GM19025 (cell line): ENCODE results near the gene RBFOX2.
"Not testable (repeated sequence)": the region's sequence is repeated elsewhere in the genome, so short reads cannot be mapped to it uniquely, and the experiment has no call there.

ENCODE experiments used
- ATAC-seq: cut with Tn5 transposase; IDR thresholded peaks from one replicate; pipeline ENCODE4 v1.9.1; 2021; ENCODE audit warnings: mild to moderate bottlenecking, low read depth, moderate library complexity; ENCODE audit not compliant: unreplicated experiment

The RBFOX2 gene

DNA sequence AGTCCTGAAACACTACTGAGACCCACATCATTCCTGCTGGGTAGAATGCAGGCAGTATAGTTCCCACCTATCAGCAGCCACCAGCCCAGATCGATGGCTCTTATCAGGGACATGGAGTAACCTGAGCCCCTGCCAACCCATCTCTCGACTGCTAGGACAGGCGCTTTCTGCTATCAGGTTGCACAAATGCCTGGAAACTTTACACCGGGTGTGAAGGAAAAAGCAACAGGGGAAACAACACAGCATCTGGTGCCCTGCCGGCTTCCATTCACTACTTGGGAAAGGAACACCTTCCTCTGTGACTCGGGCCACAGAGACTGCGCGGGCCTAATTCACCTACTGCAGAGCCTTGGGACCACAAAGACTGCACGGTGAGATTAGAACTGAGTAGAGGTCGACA, 18.5 kb downstream of the RBFOX2 start:
- ATAC-seq, result no peak

- no peak for ATAC-seq
Measured at GRCh38 chr22:36009085-36009484, 19.5 kb downstream of the RBFOX2 start.

GRCh38 chr22:36008565-36008964, 20.1 kb downstream of the RBFOX2 start:
- no peak for ATAC-seq

- ATAC-seq, result no peak
Measured at GRCh38 chr22:36008131-36008530, 20.5 kb downstream of the RBFOX2 start.

- ATAC-seq, result no peak
Measured at GRCh38 chr22:36003972-36004674, 24.5 kb downstream of the RBFOX2 start.

GRCh38 chr22:36002718-36003260, 25.8 kb downstream of the RBFOX2 start:
- no peak for ATAC-seq

DNA sequence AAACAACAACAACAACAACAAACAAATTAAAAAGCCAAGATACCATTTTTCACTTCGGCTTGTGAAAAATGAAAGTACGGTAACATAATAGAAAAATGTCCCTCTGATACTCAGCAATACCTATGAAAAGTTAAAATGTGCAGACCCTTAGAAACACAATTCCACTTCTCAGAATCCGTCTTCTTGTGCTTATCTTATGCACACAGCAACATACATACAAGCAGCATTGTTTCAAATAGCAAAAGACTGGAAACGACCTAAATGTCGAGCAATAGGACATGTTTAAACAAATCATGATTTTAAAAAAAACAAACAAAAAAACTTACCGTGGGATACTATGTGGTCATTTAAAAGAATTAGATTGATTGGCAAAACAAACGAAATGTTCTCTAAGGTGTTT, 26.5 kb downstream of the RBFOX2 start:
- ATAC-seq, result no peak

DNA sequence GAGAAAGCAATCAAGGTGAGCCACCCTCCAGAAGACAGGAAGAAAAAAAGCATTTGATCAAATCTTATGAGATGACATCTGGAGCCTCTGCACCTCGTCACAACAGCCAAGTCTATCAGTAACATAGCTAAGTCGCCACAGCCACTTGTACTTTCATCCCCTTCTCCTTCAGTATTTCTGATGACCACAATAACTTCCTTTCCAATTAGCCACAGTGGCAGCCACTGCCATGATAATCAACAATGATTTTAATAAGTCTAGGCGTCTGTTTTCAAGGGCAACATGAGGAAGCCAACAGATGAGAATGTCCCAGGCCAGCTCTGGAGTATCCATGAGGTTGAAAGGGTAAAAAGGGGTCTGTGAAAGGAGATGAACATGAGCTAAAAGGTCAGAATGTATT, 29.9 kb downstream of the RBFOX2 start:
- ATAC-seq, result no peak

DNA sequence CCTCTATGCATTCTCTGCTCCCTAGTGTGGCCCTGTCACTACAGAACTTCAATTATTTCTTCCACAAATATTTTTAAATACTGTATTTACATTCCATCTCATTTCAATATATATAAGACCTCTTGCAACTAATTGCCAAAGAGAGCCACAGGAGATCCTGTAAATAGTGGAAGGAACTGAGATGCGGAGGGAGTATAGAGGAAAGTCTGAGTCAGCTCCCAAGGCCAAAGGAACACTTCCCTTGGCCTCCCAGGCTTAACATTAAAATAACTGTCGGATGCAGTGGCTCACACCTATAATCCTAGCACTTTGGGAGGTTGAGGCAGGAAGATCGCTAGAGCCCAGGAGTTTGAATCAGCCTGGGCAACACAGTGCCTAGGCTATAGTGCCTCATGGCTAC, 31.2 kb downstream of the RBFOX2 start:
- no peak for ATAC-seq

GRCh38 chr22:35996596-35996995, 32.0 kb downstream of the RBFOX2 start:
- no peak for ATAC-seq

GRCh38 chr22:35995772-35996171, 32.9 kb downstream of the RBFOX2 start:
- ATAC-seq, result no peak

- ATAC-seq, result no peak
Measured at GRCh38 chr22:35995348-35995747, 33.3 kb downstream of the RBFOX2 start.

GRCh38 chr22:35993727-35994126, 34.9 kb downstream of the RBFOX2 start:
- not testable (repeated sequence) for ATAC-seq

DNA sequence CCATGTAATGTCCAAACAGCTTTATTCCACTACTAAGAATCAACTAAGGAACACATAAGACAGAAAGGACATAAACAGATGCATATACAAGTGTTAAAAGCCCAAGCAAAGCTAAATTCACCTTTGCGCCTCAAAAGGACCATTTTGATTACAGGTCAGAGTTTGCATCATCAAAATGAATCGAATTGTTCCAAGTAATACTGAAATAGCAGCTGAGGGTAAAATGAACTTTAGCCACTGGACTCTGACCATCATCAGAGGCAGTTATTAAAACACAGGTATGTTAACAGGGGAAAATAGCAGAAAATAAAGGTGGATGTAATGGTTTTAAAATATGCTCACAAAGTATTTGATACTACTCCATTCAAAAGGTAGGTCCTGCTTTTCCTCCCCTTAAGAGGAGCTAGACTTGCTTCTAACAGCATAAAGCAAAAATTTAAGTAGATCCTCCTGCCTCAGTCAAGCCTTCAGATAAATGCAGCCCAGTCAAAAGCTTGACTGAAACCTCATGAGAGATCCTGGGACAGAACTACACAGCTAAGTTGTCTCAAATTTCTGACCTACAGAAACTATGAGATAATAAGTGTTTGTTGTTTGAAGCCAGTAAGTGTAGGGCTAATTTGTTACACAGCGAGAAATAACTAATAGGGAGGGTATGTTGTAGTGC, 35.4 kb downstream of the RBFOX2 start:
- ATAC-seq, result no peak

DNA sequence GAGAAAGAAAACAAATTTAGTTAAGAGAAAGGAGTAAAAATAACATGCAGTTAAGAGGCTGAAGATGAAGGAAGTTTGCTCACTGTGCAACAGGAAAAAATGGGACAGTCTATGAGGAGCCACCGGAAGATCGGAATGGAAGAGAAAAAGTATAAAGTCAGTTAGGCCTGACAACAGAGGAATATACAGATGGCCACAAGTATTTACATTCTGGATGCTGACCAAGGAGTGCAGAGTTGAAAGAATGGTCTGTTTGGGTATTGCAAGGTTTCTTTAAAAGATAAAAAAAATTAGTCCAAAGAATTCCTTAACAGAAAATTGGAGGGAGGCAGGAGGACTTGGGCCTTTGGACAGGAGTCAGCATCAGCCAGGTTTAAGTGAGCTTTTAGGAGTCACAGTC, 37.5 kb downstream of the RBFOX2 start:
- no peak for ATAC-seq

GRCh38 chr22:35988030-35988429, 40.6 kb downstream of the RBFOX2 start:
- no peak for ATAC-seq

GRCh38 chr22:35987487-35987886, 41.1 kb downstream of the RBFOX2 start:
- no peak for ATAC-seq

DNA sequence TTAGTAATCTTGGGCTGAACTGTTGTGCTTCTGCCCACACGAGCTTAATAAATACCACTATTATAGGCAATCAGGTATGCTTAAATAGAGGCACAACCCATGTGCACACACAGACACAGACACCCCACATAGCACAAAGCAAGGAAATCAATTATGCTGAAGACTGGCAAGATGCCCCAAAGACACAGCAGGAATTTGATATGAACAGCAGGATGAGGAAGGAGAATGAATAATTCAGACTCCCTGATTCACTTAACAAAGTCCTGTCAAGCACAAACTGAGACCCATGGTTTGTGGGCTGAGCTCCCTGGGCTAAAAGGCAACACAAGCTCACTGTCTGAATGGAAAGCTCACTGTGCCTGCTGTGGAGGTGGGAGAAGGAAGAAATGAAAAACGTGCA, 42.5 kb downstream of the RBFOX2 start:
- no peak for ATAC-seq

DNA sequence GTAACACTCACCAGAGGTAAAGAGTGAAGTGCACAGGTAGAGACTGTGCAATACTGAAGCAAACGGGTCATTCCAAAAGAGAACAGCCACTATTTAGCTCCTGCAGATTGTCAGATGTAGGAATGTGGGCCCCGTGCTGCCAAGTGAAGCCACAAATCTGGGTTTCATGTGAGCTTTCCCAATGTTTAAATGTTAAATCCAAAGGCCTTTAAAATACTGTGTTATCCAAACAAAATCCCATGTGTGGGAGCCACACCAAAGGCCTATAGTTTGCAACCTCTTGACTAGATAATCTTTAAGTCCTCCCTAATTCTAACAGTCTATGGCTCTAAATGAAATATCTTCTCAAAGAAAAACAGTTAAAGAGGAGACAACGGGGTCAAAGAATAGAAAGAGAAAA, 43.3 kb downstream of the RBFOX2 start:
- ATAC-seq, result no peak

- ATAC-seq, result no peak
Measured at GRCh38 chr22:35984183-35985175, 44.1 kb downstream of the RBFOX2 start.

GRCh38 chr22:35981900-35982299, 46.7 kb downstream of the RBFOX2 start:
- no peak for ATAC-seq
